Ascending aorta (tissue), 2 donors: Measurements from ENCODE around the gene SLC16A12. TPM values are rescaled to one million over a fixed set of nuclear protein-coding genes. Genes with fewer than 3 reads are reported as not detected.
A peak's percentile ranks its signal among the peaks of the same experiment; 100 is the strongest.

Source experiments
- DNase-seq, 2 donors: peaks; one replicate each; pipeline ENCODE4 v3.0.0-alpha.2; 2019; ENCODE audit warnings: low spot score in 2 of 2
- H3K27ac ChIP-seq, 2 donors: fragments of 200-600 bp; sonication (generic); one replicate each; pipeline ENCODE4 v1.5.1; 2016 to 2017; ENCODE audit warnings: mild to moderate bottlenecking in 1 of 2
- H3K27me3 ChIP-seq: fragments of 200-600 bp; sonication (generic); one replicate; pipeline ENCODE4 v1.5.1; 2017
- H3K36me3 ChIP-seq, 2 donors: fragments of 200-600 bp; sonication (generic); one replicate each; pipeline ENCODE4 v1.5.1; 2016
- H3K4me1 ChIP-seq, 2 donors: fragments of 200-600 bp; sonication (generic); one replicate each; pipeline ENCODE4 v1.5.1; 2016 to 2017; ENCODE audit warnings: mild to moderate bottlenecking in 1 of 2
- H3K4me3 ChIP-seq, 2 donors: fragments of 200-600 bp; sonication (generic); one replicate each; pipeline ENCODE4 v1.5.1; 2016 to 2017; ENCODE audit warnings: mild to moderate bottlenecking in 1 of 2
- H3K9me3 ChIP-seq, 2 donors: fragments of 200-600 bp; sonication (generic); one replicate each; pipeline ENCODE4 v1.5.1; 2016
- CTCF ChIP-seq, 3 experiments: fragments of 200-600 bp in 2 of 3; fragments of 450-650 bp in 1 of 3; sonication (generic) in 2 of 3; IDR thresholded peaks; one replicate each; pipeline ENCODE4 v1.5.1; 2016 to 2019; ENCODE audit warnings: antibody characterized with exemption in 3 of 3, mild to moderate bottlenecking in 1 of 3, moderate library complexity in 1 of 3
- intact Hi-C: fragments of 100-400 bp; cut with DNase I; formaldehyde crosslinking; loops from one replicate; pipeline ENCODE4 v1.15.1; 2023
- total RNA-seq: library from RNA; depleted of rRNA; stranded (reverse); fragments of >200 nt; gene quantifications from one replicate; pipeline ENCODE4 v1.1.0, GENCODE V29; 2016

SLC16A12 gene
- total RNA-seq, 1 donor from 2014 or later: not detected

DNA sequence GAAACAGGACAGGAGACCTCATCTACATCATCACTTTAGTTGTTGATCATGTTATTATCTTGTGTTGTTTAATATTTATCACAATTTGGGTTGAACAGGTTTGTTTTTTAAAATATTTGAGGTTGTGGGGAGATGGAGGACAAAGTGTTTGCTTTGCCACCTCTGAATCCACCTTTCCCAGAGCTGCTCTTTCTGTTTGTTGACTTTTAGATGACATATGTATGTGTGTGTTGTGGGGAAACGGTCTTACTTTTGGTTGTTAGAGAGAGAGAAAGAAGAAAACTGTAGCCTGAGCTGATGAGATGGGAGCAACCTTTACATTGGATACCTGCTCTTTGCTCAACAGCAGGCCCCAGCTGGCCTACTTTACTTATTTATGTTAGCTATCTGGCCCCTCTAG, 19.0 kb upstream of the SLC16A12 start:
- Histone ChIP-seq H3K36me3 (no peaks in the 10 kb centered on the region), H3K27me3 (no peaks in the 10 kb centered on the region), H3K27ac (no peak overlapping the region), H3K9me3 (no peaks in the 10 kb centered on the region), H3K4me1 (no peaks in the 10 kb centered on the region), H3K4me3 (no peak overlapping the region)
- no peak for TF ChIP-seq CTCF (IDR thresholded peaks at IDR 0.05)
- intact Hi-C loops: no loop called here
- no peak for DNase-seq

- intact Hi-C loops: no loop called here
- H3K27ac ChIP-seq: peak overlapping the region in 1 of 2 donors; percentile 11
- H3K36me3 ChIP-seq: no peaks in the 10 kb centered on the region
These were observed 17.8 kb upstream of the SLC16A12 start for GRCh38 chr10:89553064-89553734.

DNA sequence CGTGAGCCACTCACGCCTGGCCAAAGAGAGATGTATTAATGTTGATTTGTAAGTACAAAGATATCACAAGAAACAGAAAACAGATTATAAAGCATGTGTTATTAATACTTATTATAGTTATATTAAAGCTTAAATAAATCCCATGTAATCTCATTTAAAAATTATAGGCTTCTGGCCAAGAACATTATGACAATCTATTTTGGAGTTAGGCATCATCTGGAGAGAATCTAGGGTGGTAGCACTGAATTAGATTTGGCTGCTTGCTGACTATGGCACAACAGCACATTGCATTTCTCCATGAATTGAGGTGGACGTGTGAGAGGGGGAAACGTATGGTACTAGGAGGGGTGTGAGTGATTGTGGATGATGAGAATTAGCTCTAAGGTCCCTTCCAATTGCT, 16.8 kb upstream of the SLC16A12 start:
- no peak for TF ChIP-seq CTCF (IDR thresholded peaks at IDR 0.05)
- Histone ChIP-seq H3K27ac (no peak overlapping the region), H3K9me3 (no peaks in the 10 kb centered on the region), H3K27me3 (no peaks in the 10 kb centered on the region), H3K4me1 (no peaks in the 10 kb centered on the region), H3K4me3 (no peak overlapping the region), H3K36me3 (no peaks in the 10 kb centered on the region)
- DNase-seq: no peak
- intact Hi-C loops: no loop called here

More at GRCh38 chr10:89553064-89553734, 17.8 kb upstream of the SLC16A12 start:
- no peak for TF ChIP-seq CTCF (IDR thresholded peaks at IDR 0.05)
- H3K9me3 ChIP-seq: no peaks in the 10 kb centered on the region
- H3K27me3 ChIP-seq: no peaks in the 10 kb centered on the region
- no peak overlapping the region for H3K4me3 ChIP-seq
- DNase-seq: no peak
- H3K4me1 ChIP-seq: no peaks in the 10 kb centered on the region

DNA sequence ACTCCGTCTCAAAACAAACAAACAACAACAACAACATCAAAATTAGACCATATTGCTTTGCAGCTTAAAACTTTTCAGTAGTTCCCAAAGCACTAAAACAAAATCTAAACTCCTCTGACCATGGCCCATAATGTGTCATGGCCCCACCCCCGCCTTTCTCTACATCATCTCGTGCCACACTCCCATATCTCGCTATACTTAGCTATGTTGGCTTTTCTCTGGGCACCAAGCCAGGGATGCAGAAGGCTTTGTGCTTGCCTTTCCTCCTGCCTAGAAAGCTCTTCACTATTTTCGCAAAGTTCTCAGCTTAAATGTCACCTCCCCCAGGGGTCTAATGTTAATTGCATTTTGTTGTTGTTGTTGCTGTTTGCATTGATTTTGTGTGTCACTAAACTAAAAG, 15.1 kb upstream of the SLC16A12 start:
- no peak for DNase-seq
- no peak overlapping the region for H3K27ac ChIP-seq
- no peak for TF ChIP-seq CTCF (IDR thresholded peaks at IDR 0.05)
- H3K4me1 ChIP-seq: no peaks in the 10 kb centered on the region
- H3K9me3 ChIP-seq: no peaks in the 10 kb centered on the region
- intact Hi-C loops: no loop called here
- no peaks in the 10 kb centered on the region for H3K27me3 ChIP-seq
- H3K4me3 ChIP-seq: no peak overlapping the region
- no peaks in the 10 kb centered on the region for H3K36me3 ChIP-seq

DNA sequence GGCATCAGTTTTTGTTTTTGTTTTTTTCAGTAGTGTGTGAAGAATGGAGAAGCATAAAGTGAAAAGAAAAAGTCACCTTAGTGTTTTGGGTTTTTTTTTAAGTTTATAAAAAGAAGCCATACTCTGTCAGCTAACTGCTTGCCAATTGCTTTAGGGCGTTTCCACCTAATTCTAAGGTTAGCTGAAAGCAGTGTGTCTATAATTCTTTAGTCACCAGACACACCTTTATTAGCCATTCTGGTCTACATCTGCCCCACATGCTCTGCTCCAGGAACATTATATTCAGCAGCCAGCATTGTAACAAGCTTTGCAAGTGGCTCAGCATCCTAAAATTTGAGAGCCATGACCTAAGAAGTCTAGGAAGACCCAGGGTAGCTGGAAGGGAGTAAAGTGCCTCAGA, 14.1 kb upstream of the SLC16A12 start:
- intact Hi-C loops: no loop called here
- no peak for DNase-seq
- no peak for TF ChIP-seq CTCF (IDR thresholded peaks at IDR 0.05)
- Histone ChIP-seq H3K4me3 (no peak overlapping the region), H3K9me3 (no peaks in the 10 kb centered on the region), H3K4me1 (no peaks in the 10 kb centered on the region), H3K27ac (no peak overlapping the region), H3K27me3 (no peaks in the 10 kb centered on the region), H3K36me3 (no peaks in the 10 kb centered on the region)

- no peak for TF ChIP-seq CTCF (IDR thresholded peaks at IDR 0.05)
- H3K27ac ChIP-seq: no peak overlapping the region
- no peak for DNase-seq
- intact Hi-C loops: no loop called here
- no peaks in the 10 kb centered on the region for H3K27me3 ChIP-seq
- H3K4me3 ChIP-seq: no peak overlapping the region
- no peaks in the 10 kb centered on the region for H3K36me3 ChIP-seq
- H3K9me3 ChIP-seq: no peaks in the 10 kb centered on the region
- H3K4me1 ChIP-seq: no peaks in the 10 kb centered on the region
These were observed 13.3 kb upstream of the SLC16A12 start for GRCh38 chr10:89548673-89549072.
